ENCODE data around the gene VPS16. TPM values are rescaled to one million over a fixed set of nuclear protein-coding genes. Genes with fewer than 3 reads are reported as not detected.

VPS16 gene
- total RNA-seq, 1 donor from 2014 or later: 35.8 TPM

- peaks cover 37% of the 10 kb centered on the region for H3K4me1 ChIP-seq
- H3K36me3 ChIP-seq: no peaks in the 10 kb centered on the region
- intact Hi-C loops (cut with DNase I): no loop called here
- no peak overlapping the region for H3K4me3 ChIP-seq
- H3K9me3 ChIP-seq: no peaks in the 10 kb centered on the region
- no peak for DNase-seq
- no peak overlapping the region for H3K27ac ChIP-seq
- no peaks in the 10 kb centered on the region for H3K27me3 ChIP-seq (ENCODE audit: low read depth)
- no peak for ATAC-seq
- no peak for TF ChIP-seq CTCF (IDR thresholded peaks at IDR 0.05)
Measured at GRCh38 chr20:2878515-2878914, 38.0 kb downstream of the VPS16 start.

GRCh38 chr20:2879146-2879545, 38.6 kb downstream of the VPS16 start:
- no peaks in the 10 kb centered on the region for H3K9me3 ChIP-seq
- peaks cover 36% of the 10 kb centered on the region for H3K4me1 ChIP-seq
- no peaks in the 10 kb centered on the region for H3K27me3 ChIP-seq (ENCODE audit: low read depth)
- H3K4me3 ChIP-seq: no peak overlapping the region
- H3K27ac ChIP-seq: no peak overlapping the region
- intact Hi-C loops (cut with DNase I): no loop called here
- DNase-seq (no peak), ATAC-seq (no peak)
- TF ChIP-seq CTCF (IDR thresholded peaks at IDR 0.05): no peak
- no peaks in the 10 kb centered on the region for H3K36me3 ChIP-seq

GRCh38 chr20:2880650-2881049, 40.1 kb downstream of the VPS16 start:
- H3K36me3 ChIP-seq: no peaks in the 10 kb centered on the region
- H3K27ac ChIP-seq: no peak overlapping the region
- no peak for TF ChIP-seq CTCF (IDR thresholded peaks at IDR 0.05)
- ATAC-seq (no peak), DNase-seq (no peak)
- H3K4me1 ChIP-seq: peaks cover 21% of the 10 kb centered on the region
- H3K9me3 ChIP-seq: no peaks in the 10 kb centered on the region
- no peak overlapping the region for H3K4me3 ChIP-seq
- intact Hi-C loops (cut with DNase I): no loop called here
- no peaks in the 10 kb centered on the region for H3K27me3 ChIP-seq (ENCODE audit: low read depth)

GRCh38 chr20:2883726-2884637, 43.4 kb downstream of the VPS16 start:
- TF ChIP-seq CTCF (IDR thresholded peaks at IDR 0.05): no peak
- peaks cover 17% of the 10 kb centered on the region for H3K4me1 ChIP-seq
- no peak for DNase-seq
- no peak for ATAC-seq
- H3K4me3 ChIP-seq: no peak overlapping the region
- intact Hi-C loops (cut with DNase I): no loop called here
- H3K9me3 ChIP-seq: no peaks in the 10 kb centered on the region
- no peaks in the 10 kb centered on the region for H3K27me3 ChIP-seq (ENCODE audit: low read depth)
- H3K27ac ChIP-seq: no peak overlapping the region
- H3K36me3 ChIP-seq: no peaks in the 10 kb centered on the region

- no peak for DNase-seq
- TF ChIP-seq CTCF (IDR thresholded peaks at IDR 0.05): no peak
- intact Hi-C loops (cut with DNase I): no loop called here
- Histone ChIP-seq H3K36me3 (no peaks in the 10 kb centered on the region), H3K9me3 (no peaks in the 10 kb centered on the region), H3K4me1 (peaks cover 16% of the 10 kb centered on the region), H3K27ac (no peak overlapping the region), H3K4me3 (no peak overlapping the region), H3K27me3 (ENCODE audit: low read depth) (no peaks in the 10 kb centered on the region)
- ATAC-seq: no peak
Measured at GRCh38 chr20:2887715-2888114, 47.2 kb downstream of the VPS16 start.

All from lower lobe of right lung (tissue), 2 donors.